Loucy (cell line): ENCODE measurements around the gene OR2D2.

ENCODE experiments used
- H2AFZ ChIP-seq: fragments of 200-600 bp; sonication (generic); 2 replicates; pipeline ENCODE4 v1.6.0; 2016; ENCODE audit warnings: antibody characterized with exemption, mild to moderate bottlenecking, low read length, moderate library complexity
- H3F3A ChIP-seq: fragments of 200-600 bp; 2 replicates; pipeline ENCODE4 v1.6.0; 2016; ENCODE audit warnings: antibody characterized with exemption, low read depth, mild to moderate bottlenecking
- H3K27me3 ChIP-seq: fragments of 200-600 bp; sonication (generic); 2 replicates; pipeline ENCODE4 v1.6.1; 2014; ENCODE audit warnings: low read length, mild to moderate bottlenecking; ENCODE audit not compliant: insufficient read depth, poor library complexity, severe bottlenecking
- H3K36me3 ChIP-seq: fragments of 200-600 bp; sonication (generic); 2 replicates; pipeline ENCODE4 v1.6.1; 2016; ENCODE audit warnings: low read length; ENCODE audit not compliant: insufficient read depth
- H3K4me1 ChIP-seq: fragments of 200-600 bp; sonication (generic); 2 replicates; pipeline ENCODE4 v1.5.1; 2014; ENCODE audit warnings: low read length, mild to moderate bottlenecking; ENCODE audit not compliant: insufficient read depth, poor library complexity, severe bottlenecking
- H3K4me2 ChIP-seq: fragments of 200-600 bp; sonication (generic); 2 replicates; pipeline ENCODE4 v1.6.0; 2014; ENCODE audit warnings: antibody characterized with exemption, low read length, low read depth, mild to moderate bottlenecking; ENCODE audit not compliant: poor library complexity, severe bottlenecking
- H3K4me3 ChIP-seq: fragments of 200-600 bp; sonication (generic); 2 replicates; pipeline ENCODE4 v1.5.1; 2014; ENCODE audit warnings: low read length, mild to moderate bottlenecking, mixed read lengths; ENCODE audit not compliant: poor library complexity, severe bottlenecking
- H3K79me2 ChIP-seq: fragments of 200-600 bp; sonication (generic); 2 replicates; pipeline ENCODE4 v1.6.1; 2014; ENCODE audit warnings: low read length; ENCODE audit not compliant: insufficient read depth
- H3K9ac ChIP-seq: fragments of 200-600 bp; sonication (generic); 2 replicates; pipeline ENCODE4 v1.6.0; 2014; ENCODE audit warnings: mild to moderate bottlenecking, low read depth, low read length, moderate library complexity; ENCODE audit not compliant: poor library complexity, severe bottlenecking
- H3K9me2 ChIP-seq: fragments of 200-600 bp; sonication (generic); replicated peaks from 2 replicates; pipeline ENCODE4 v1.6.1; 2016; ENCODE audit warnings: low read depth, low read length, mixed read lengths
- H3K9me3 ChIP-seq: fragments of 200-600 bp; sonication (generic); 2 replicates; pipeline ENCODE4 v1.6.1; 2014; ENCODE audit warnings: mild to moderate bottlenecking, antibody characterized with exemption, low read length, low read depth; ENCODE audit not compliant: insufficient read depth
- H4K20me1 ChIP-seq: fragments of 200-600 bp; sonication (generic); 2 replicates; pipeline ENCODE4 v1.6.0; 2014; ENCODE audit warnings: antibody characterized with exemption, low read length, mild to moderate bottlenecking; ENCODE audit not compliant: insufficient read depth, poor library complexity, severe bottlenecking
- CTCF ChIP-seq: fragments of 200-600 bp; sonication (generic); conservative IDR thresholded peaks from 2 replicates; pipeline ENCODE4 v1.5.1; 2014; ENCODE audit warnings: mild to moderate bottlenecking, antibody characterized with exemption, low read length
- EZH2phosphoT487 ChIP-seq: fragments of 200-600 bp; IDR thresholded peaks from 2 replicates; pipeline ENCODE4 v1.6.1; 2018; ENCODE audit warnings: antibody characterized with exemption, mild to moderate bottlenecking, moderate library complexity, borderline replicate concordance

OR2D2 gene

GRCh38 chr11:6931146-6931713, 38.9 kb upstream of the OR2D2 start:
- no peaks in the 10 kb centered on the region for H3K36me3 ChIP-seq
- H3K4me2 ChIP-seq: peak overlapping the region; percentile 68
- no peaks in the 10 kb centered on the region for H3K27me3 ChIP-seq
- H3K4me3 ChIP-seq: peak overlapping the region; percentile 43
- H4K20me1 ChIP-seq: no peaks in the 10 kb centered on the region
- peaks cover 37% of the 10 kb centered on the region for H3K79me2 ChIP-seq
- H2AFZ ChIP-seq: no peak overlapping the region
- no peak overlapping the region for H3K9ac ChIP-seq
- no peaks in the 10 kb centered on the region for H3K9me2 ChIP-seq
- H3F3A ChIP-seq: peaks cover 5% of the 10 kb centered on the region; the same call in 1 of the 2 replicates
- TF ChIP-seq EZH2phosphoT487 (no peak), CTCF (no peak)
- H3K4me1 ChIP-seq: peaks cover 30% of the 10 kb centered on the region
- no peaks in the 10 kb centered on the region for H3K9me3 ChIP-seq

GRCh38 chr11:6928916-6929315, 36.6 kb upstream of the OR2D2 start:
- Histone ChIP-seq H2AFZ (no peak overlapping the region), H3K9me3 (no peaks in the 10 kb centered on the region), H3K9me2 (no peaks in the 10 kb centered on the region), H3K36me3 (no peaks in the 10 kb centered on the region), H3K4me2 (peak overlapping the region; percentile 68), H3K79me2 (peaks cover 37% of the 10 kb centered on the region), H3F3A (peaks cover 5% of the 10 kb centered on the region; the same call in 1 of the 2 replicates), H3K4me1 (peaks cover 30% of the 10 kb centered on the region), H4K20me1 (no peaks in the 10 kb centered on the region), H3K4me3 (peak overlapping the region; percentile 86), H3K27me3 (no peaks in the 10 kb centered on the region), H3K9ac (no peak overlapping the region)
- no peak for TF ChIP-seq EZH2phosphoT487
- no peak for TF ChIP-seq CTCF

- no peak for TF ChIP-seq CTCF
- TF ChIP-seq EZH2phosphoT487: no peak
- peak overlapping the region; percentile 68 for H3K4me2 ChIP-seq
- no peaks in the 10 kb centered on the region for H4K20me1 ChIP-seq
- H3K36me3 ChIP-seq: no peaks in the 10 kb centered on the region
- H3K4me3 ChIP-seq: peak overlapping the region; percentile 86
- peaks cover 37% of the 10 kb centered on the region for H3K79me2 ChIP-seq
- no peaks in the 10 kb centered on the region for H3K27me3 ChIP-seq
- H3K9me2 ChIP-seq: no peaks in the 10 kb centered on the region
- H3F3A ChIP-seq: peaks cover 2% of the 10 kb centered on the region; the same call in 1 of the 2 replicates
- peak overlapping the region; percentile 96 for H2AFZ ChIP-seq
- peaks cover 20% of the 10 kb centered on the region for H3K4me1 ChIP-seq
- peak overlapping the region; percentile 80 for H3K9ac ChIP-seq
- no peaks in the 10 kb centered on the region for H3K9me3 ChIP-seq
Measured at GRCh38 chr11:6927030-6927617, 34.8 kb upstream of the OR2D2 start.
